ENCODE data around the gene DLX3. TPM values are rescaled to one million over a fixed set of nuclear protein-coding genes. Genes with fewer than 3 reads are reported as not detected.

The DLX3 gene
- total and polyA plus RNA-seq, 2 of the 8 experiments (the other 6 are each of a cell fraction or from before 2014, with no cell fraction given): 0.15 to 0.20 TPM

GRCh38 chr17:49987681-49988441, 7.2 kb downstream of the DLX3 start (continued):
- TF ChIP-seq, protein P1, sequence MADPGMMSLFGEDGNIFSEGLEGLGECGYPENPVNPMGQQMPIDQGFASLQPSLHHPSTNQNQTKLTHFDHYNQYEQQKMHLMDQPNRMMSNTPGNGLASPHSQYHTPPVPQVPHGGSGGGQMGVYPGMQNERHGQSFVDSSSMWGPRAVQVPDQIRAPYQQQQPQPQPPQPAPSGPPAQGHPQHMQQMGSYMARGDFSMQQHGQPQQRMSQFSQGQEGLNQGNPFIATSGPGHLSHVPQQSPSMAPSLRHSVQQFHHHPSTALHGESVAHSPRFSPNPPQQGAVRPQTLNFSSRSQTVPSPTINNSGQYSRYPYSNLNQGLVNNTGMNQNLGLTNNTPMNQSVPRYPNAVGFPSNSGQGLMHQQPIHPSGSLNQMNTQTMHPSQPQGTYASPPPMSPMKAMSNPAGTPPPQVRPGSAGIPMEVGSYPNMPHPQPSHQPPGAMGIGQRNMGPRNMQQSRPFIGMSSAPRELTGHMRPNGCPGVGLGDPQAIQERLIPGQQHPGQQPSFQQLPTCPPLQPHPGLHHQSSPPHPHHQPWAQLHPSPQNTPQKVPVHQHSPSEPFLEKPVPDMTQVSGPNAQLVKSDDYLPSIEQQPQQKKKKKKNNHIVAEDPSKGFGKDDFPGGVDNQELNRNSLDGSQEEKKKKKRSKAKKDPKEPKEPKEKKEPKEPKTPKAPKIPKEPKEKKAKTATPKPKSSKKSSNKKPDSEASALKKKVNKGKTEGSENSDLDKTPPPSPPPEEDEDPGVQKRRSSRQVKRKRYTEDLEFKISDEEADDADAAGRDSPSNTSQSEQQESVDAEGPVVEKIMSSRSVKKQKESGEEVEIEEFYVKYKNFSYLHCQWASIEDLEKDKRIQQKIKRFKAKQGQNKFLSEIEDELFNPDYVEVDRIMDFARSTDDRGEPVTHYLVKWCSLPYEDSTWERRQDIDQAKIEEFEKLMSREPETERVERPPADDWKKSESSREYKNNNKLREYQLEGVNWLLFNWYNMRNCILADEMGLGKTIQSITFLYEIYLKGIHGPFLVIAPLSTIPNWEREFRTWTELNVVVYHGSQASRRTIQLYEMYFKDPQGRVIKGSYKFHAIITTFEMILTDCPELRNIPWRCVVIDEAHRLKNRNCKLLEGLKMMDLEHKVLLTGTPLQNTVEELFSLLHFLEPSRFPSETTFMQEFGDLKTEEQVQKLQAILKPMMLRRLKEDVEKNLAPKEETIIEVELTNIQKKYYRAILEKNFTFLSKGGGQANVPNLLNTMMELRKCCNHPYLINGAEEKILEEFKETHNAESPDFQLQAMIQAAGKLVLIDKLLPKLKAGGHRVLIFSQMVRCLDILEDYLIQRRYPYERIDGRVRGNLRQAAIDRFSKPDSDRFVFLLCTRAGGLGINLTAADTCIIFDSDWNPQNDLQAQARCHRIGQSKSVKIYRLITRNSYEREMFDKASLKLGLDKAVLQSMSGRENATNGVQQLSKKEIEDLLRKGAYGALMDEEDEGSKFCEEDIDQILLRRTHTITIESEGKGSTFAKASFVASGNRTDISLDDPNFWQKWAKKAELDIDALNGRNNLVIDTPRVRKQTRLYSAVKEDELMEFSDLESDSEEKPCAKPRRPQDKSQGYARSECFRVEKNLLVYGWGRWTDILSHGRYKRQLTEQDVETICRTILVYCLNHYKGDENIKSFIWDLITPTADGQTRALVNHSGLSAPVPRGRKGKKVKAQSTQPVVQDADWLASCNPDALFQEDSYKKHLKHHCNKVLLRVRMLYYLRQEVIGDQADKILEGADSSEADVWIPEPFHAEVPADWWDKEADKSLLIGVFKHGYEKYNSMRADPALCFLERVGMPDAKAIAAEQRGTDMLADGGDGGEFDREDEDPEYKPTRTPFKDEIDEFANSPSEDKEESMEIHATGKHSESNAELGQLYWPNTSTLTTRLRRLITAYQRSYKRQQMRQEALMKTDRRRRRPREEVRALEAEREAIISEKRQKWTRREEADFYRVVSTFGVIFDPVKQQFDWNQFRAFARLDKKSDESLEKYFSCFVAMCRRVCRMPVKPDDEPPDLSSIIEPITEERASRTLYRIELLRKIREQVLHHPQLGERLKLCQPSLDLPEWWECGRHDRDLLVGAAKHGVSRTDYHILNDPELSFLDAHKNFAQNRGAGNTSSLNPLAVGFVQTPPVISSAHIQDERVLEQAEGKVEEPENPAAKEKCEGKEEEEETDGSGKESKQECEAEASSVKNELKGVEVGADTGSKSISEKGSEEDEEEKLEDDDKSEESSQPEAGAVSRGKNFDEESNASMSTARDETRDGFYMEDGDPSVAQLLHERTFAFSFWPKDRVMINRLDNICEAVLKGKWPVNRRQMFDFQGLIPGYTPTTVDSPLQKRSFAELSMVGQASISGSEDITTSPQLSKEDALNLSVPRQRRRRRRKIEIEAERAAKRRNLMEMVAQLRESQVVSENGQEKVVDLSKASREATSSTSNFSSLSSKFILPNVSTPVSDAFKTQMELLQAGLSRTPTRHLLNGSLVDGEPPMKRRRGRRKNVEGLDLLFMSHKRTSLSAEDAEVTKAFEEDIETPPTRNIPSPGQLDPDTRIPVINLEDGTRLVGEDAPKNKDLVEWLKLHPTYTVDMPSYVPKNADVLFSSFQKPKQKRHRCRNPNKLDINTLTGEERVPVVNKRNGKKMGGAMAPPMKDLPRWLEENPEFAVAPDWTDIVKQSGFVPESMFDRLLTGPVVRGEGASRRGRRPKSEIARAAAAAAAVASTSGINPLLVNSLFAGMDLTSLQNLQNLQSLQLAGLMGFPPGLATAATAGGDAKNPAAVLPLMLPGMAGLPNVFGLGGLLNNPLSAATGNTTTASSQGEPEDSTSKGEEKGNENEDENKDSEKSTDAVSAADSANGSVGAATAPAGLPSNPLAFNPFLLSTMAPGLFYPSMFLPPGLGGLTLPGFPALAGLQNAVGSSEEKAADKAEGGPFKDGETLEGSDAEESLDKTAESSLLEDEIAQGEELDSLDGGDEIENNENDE (IDR thresholded peaks at IDR 0.05; ENCODE audit: insufficient replicate concordance, low read length): no peak
- TF ChIP-seq SIRT6 (IDR thresholded peaks at IDR 0.05; ENCODE audit: low read length) (no peak), SP4 (IDR thresholded peaks at IDR 0.05; ENCODE audit: low read length) (no peak), YY1 (IDR thresholded peaks at IDR 0.05; ENCODE audit: low read depth, low read length) (no peak), EP300 (IDR thresholded peaks at IDR 0.05; ENCODE audit: borderline replicate concordance in 1 of 2, low read depth in 2 of 2, low read length in 2 of 2) (no peak), KDM5A (IDR thresholded peaks at IDR 0.05; ENCODE audit: low read length) (no peak), SIX5 (IDR thresholded peaks at IDR 0.05; ENCODE audit: low read depth, low read length) (no peak), TBP (IDR thresholded peaks at IDR 0.05; ENCODE audit: low read depth, low read length) (peak; percentile 23; the same call in 1 of the 2 replicates), RAD21 (IDR thresholded peaks at IDR 0.05 in 1 of 2, conservative IDR thresholded peaks at IDR 0.05 in 1 of 2; ENCODE audit: low read depth in 2 of 2, low read length in 2 of 2) (no peak), TAF7 (optimal IDR thresholded peaks at IDR 0.05; ENCODE audit: borderline replicate concordance, low read depth, low read length) (no peak)
